HCT116 (cell line): Measurements from ENCODE around the gene PRIMPOL. TPM values are rescaled to one million over a fixed set of nuclear protein-coding genes. Genes with fewer than 3 reads are reported as not detected.

Experiments used
- ATAC-seq: fragments of 200-7000 bp; cut with Tn5 transposase; 2 replicates; pipeline ENCODE4 v1.9.1; 2020; ENCODE audit warnings: mild to moderate bottlenecking, moderate library complexity
- BruUV-seq: library from RNA; stranded (reverse); fragments of 400-500 nt; replicated peaks from 2 replicates; lab custom pipeline; 2021; lab: Mats Ljungman, UMichigan
- CTCF ChIA-PET: fragments of 300-600 bp; sonication (Branson Sonifier 250); formaldehyde crosslinking; loops from one replicate; lab custom pipeline; 2021; ENCODE audit warnings: antibody characterized with exemption; lab: Charles Lee
- POLR2A ChIA-PET: fragments of 300-600, 350-600 bp; sonication (Branson Sonifier 250); formaldehyde crosslinking; loops from one replicate; lab custom pipeline; 2021; ENCODE audit warnings: antibody characterized with exemption; lab: Charles Lee
- RAD21 ChIA-PET, 2 experiments: fragments of 300-600 bp; sonication (Branson Sonifier 250); formaldehyde crosslinking; loops; one replicate each; lab custom pipeline; 2023; ENCODE audit warnings: low total read pairs in 2 of 2; ENCODE audit not compliant: uncharacterized antibody in 2 of 2, unreplicated experiment in 2 of 2, low non-redundant PET in 1 of 2; lab: Charles Lee
- DNase-seq: peaks from one replicate; pipeline ENCODE4 v3.0.0-alpha.2; 2010; ENCODE audit warnings: low read depth, low spot score
- H2AFZ ChIP-seq: fragments of 200-600 bp; shearing (Covaris generic), sonication (generic); 2 replicates; pipeline ENCODE4 v1.6.1; 2017; ENCODE audit warnings: low read depth, mixed run types, mixed read lengths, antibody characterized with exemption, low read length; ENCODE audit not compliant: poor library complexity, severe bottlenecking
- H3K27ac ChIP-seq: 2 replicates; pipeline ENCODE4 v1.5.1; 2012; ENCODE audit warnings: low read depth, low read length
- H3K27me3 ChIP-seq: fragments of 200-600 bp; sonication (generic); 2 replicates; pipeline ENCODE4 v1.6.1; 2016; ENCODE audit warnings: mixed run types, low read length, mixed read lengths; ENCODE audit not compliant: insufficient read depth
- H3K36me3 ChIP-seq, 2 experiments: fragments of 200-500 bp in 1 of 2; fragments of 200-600 bp in 1 of 2; sonication (Bioruptor generic) in 1 of 2; sonication (generic) in 1 of 2; 2 replicates each; pipeline versions ENCODE4 v1.5.1 to v1.6.1; 2014 to 2016; ENCODE audit warnings: low read length in 2 of 2, inconsistent platforms in 1 of 2, mixed read lengths in 1 of 2, mixed run types in 1 of 2; ENCODE audit not compliant: insufficient read depth in 2 of 2, control insufficient read depth in 1 of 2
- H3K4me1 ChIP-seq, 2 experiments: fragments of 200-600 bp in 1 of 2; sonication (generic) in 1 of 2; 2 replicates each; pipeline versions ENCODE4 v1.5.1 to v1.6.1; 2012 to 2017; ENCODE audit warnings: low read length in 2 of 2, inconsistent platforms in 1 of 2, mild to moderate bottlenecking in 1 of 2, mixed read lengths in 1 of 2, mixed run types in 1 of 2, moderate library complexity in 1 of 2; ENCODE audit not compliant: insufficient read depth in 2 of 2, control insufficient read depth in 1 of 2
- H3K4me2 ChIP-seq: fragments of 200-600 bp; sonication (generic); 2 replicates; pipeline ENCODE4 v1.6.1; 2017; ENCODE audit warnings: mixed run types, low read length, mixed read lengths
- H3K4me3 ChIP-seq, 2 experiments: fragments of 200-600 bp in 1 of 2; sonication (generic) in 1 of 2; replicated peaks in 1 of 2; 2 replicates each; pipeline ENCODE4 v1.5.1; 2011 to 2016; ENCODE audit warnings: low read length in 2 of 2, control low read depth in 1 of 2, low read depth in 1 of 2, mild to moderate bottlenecking in 1 of 2, mixed read lengths in 1 of 2, mixed run types in 1 of 2
- H3K79me2 ChIP-seq: fragments of 200-600 bp; sonication (generic); 2 replicates; pipeline ENCODE4 v1.6.1; 2017; ENCODE audit warnings: mild to moderate bottlenecking, mixed run types, low read length, moderate library complexity, mixed read lengths; ENCODE audit not compliant: insufficient read depth
- H3K9ac ChIP-seq: fragments of 200-600 bp; sonication (generic); 2 replicates; pipeline ENCODE4 v1.6.1; 2016; ENCODE audit warnings: low read length, mixed read lengths
- H3K9me2 ChIP-seq: fragments of 200-600 bp; sonication (generic), shearing (Covaris generic); 2 replicates; pipeline ENCODE4 v1.6.1; 2017; ENCODE audit warnings: mixed run types, mild to moderate bottlenecking, moderate library complexity; ENCODE audit not compliant: insufficient read depth
- H3K9me3 ChIP-seq, 2 experiments: fragments of 200-500 bp in 1 of 2; fragments of 200-600 bp in 1 of 2; sonication (Bioruptor generic) in 1 of 2; sonication (generic) in 1 of 2; 2 replicates each; pipeline ENCODE4 v1.6.1; 2014 to 2017; ENCODE audit warnings: low read length in 2 of 2, mixed read lengths in 2 of 2, inconsistent platforms in 1 of 2, low read depth in 1 of 2, mild to moderate bottlenecking in 1 of 2, mixed run types in 1 of 2, moderate library complexity in 1 of 2; ENCODE audit not compliant: control insufficient read depth in 1 of 2, insufficient read depth in 1 of 2
- H4K20me1 ChIP-seq: fragments of 200-600 bp; sonication (generic), shearing (Covaris generic); 2 replicates; pipeline ENCODE4 v1.6.1; 2017; ENCODE audit warnings: mixed run types, mild to moderate bottlenecking, moderate library complexity; ENCODE audit not compliant: insufficient read depth
- ATF3 ChIP-seq: IDR thresholded peaks from 2 replicates; pipeline ENCODE4 v1.6.1; 2012
- CBX3 ChIP-seq: IDR thresholded peaks from 2 replicates; pipeline ENCODE4 v1.6.1; 2012; ENCODE audit warnings: low read depth
- EZH2 ChIP-seq: fragments of 200-600 bp; sonication (generic); IDR thresholded peaks from 2 replicates; pipeline ENCODE4 v1.6.1; 2017; ENCODE audit warnings: antibody characterized with exemption, mixed run types
- FOSL1 ChIP-seq: IDR thresholded peaks from 2 replicates; pipeline ENCODE4 v1.6.1; 2012; ENCODE audit warnings: low read depth
- JUND ChIP-seq: IDR thresholded peaks from 2 replicates; pipeline ENCODE4 v1.6.1; 2012
- RAD21 ChIP-seq: IDR thresholded peaks from 2 replicates; pipeline ENCODE4 v1.6.1; 2012; ENCODE audit warnings: low read depth, mild to moderate bottlenecking
- REST ChIP-seq: IDR thresholded peaks from 2 replicates; pipeline ENCODE4 v1.6.1; 2012; ENCODE audit warnings: low read depth
- SIN3A ChIP-seq: IDR thresholded peaks from 2 replicates; pipeline ENCODE4 v1.6.1; 2012; ENCODE audit warnings: low read depth
- YY1 ChIP-seq: IDR thresholded peaks from 2 replicates; pipeline ENCODE4 v1.6.1; 2011; ENCODE audit warnings: low read length, low read depth, moderate library complexity, mild to moderate bottlenecking; ENCODE audit not compliant: insufficient replicate concordance; ENCODE audit errors: extremely low read depth
- ZBTB33 ChIP-seq: IDR thresholded peaks from 2 replicates; pipeline ENCODE4 v1.6.1; 2011; ENCODE audit warnings: mild to moderate bottlenecking, low read length, moderate library complexity; ENCODE audit not compliant: insufficient replicate concordance; ENCODE audit errors: extremely low read depth
- ZFX ChIP-seq: fragments of 450-650 bp; IDR thresholded peaks from 2 replicates; pipeline ENCODE4 v1.6.1; 2017
- intact Hi-C: fragments of 100-400 bp; cut with micrococcal nuclease; formaldehyde crosslinking; loops from 2 replicates; pipeline ENCODE4 v1.10.0; 2022
- total RNA-seq: library from RNA; stranded (reverse); gene quantifications from one replicate; pipeline ENCODE4 v1.2.1, GENCODE V29; 2021; ENCODE audit not compliant: unreplicated experiment
- TF ChIP-seq, protein P1 (sequence below): IDR thresholded peaks from 2 replicates; pipeline ENCODE4 v1.6.1; 2012

Gene PRIMPOL
- total RNA-seq, 1 experiment from 2014 or later = 11.3 TPM

DNA sequence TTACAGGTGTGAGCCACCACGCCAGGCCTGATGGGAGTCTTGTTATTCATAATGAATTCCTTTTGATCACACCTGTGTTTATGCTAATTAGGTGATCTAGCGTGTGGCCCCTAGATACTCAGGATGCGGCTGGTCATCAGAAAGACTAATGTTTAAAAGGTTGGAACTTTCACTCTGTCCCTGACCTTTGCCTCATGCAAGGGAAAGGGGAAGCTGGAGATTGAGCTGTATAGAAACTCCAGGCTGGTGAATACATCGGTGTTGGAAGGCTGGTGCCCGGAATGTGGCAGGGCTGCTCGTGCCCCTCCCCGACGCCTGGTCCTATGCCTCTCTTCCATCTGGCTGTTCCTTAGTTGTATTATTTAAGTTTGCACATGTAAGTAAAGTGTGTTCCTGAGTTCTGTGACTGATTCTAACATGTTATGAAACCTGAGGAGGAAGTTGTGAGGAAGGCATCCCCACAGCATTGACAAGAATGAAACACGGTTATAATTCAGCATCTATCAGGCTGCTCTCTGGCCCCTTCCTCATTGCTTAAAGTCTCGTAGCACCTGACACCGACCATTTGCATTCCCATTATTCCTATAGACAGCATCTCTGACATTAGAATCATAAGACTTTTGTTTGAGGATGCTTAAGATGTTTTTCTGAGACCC, 29.2 kb upstream of the PRIMPOL start:
- H2AFZ ChIP-seq = no peak overlapping the region
- H3K36me3 ChIP-seq = no peaks in the 10 kb centered on the region
- no peak for TF ChIP-seq ZBTB33
- no peak for TF ChIP-seq EZH2
- no peak for TF ChIP-seq YY1
- no peak for TF ChIP-seq JUND
- no peak for TF ChIP-seq FOSL1
- no peak for TF ChIP-seq REST
- no peak for TF ChIP-seq SIN3A
- TF ChIP-seq, protein P1, sequence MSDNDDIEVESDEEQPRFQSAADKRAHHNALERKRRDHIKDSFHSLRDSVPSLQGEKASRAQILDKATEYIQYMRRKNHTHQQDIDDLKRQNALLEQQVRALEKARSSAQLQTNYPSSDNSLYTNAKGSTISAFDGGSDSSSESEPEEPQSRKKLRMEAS = no peak
- TF ChIP-seq ATF3 = no peak
- TF ChIP-seq RAD21 = no peak
- no peak for TF ChIP-seq CBX3
- TF ChIP-seq ZFX = no peak
- TF ChIP-seq, all 23 proteins: peak for 0
- Histone ChIP-seq H3K27me3 (no peaks in the 10 kb centered on the region), H3K9me2 (no peaks in the 10 kb centered on the region), H3K27ac (no peak overlapping the region), H3K4me2 (no peak overlapping the region), H3K9me3 (no peaks in the 10 kb centered on the region), H3K4me3 (no peak overlapping the region), H3K79me2 (no peaks in the 10 kb centered on the region), H4K20me1 (no peaks in the 10 kb centered on the region), H3K9ac (no peak overlapping the region), H3K4me1 (no peaks in the 10 kb centered on the region)
- BruUV-seq = no TSS peak
- ChIA-PET POLR2A (no interaction called here), CTCF (no interaction called here), RAD21 (no interaction called here)
- no peak for DNase-seq
- intact Hi-C loops = no loop called here
- ATAC-seq = no peak
